Liver (tissue), 9 donors: Measurements from ENCODE around the gene CYP2A7. TPM values are rescaled to one million over a fixed set of nuclear protein-coding genes. Genes with fewer than 3 reads are reported as not detected.
A peak's percentile ranks its signal among the peaks of the same experiment; 100 is the strongest.
"Not testable (repeated sequence)": the region's sequence is repeated elsewhere in the genome, so short reads cannot be mapped to it uniquely, and the experiment has no call there.

Experiments
- DNase-seq: peaks from one replicate; pipeline ENCODE4 v3.0.0-alpha.2; 2017; ENCODE audit warnings: low spot score
- H3K27ac ChIP-seq, 2 donors: one replicate each; pipeline ENCODE4 v1.7.0; 2013; ENCODE audit warnings: inconsistent platforms in 2 of 2, low read length in 2 of 2, control low read depth in 1 of 2, low read depth in 1 of 2, mild to moderate bottlenecking in 1 of 2
- H3K27me3 ChIP-seq, 4 donors: one replicate each; pipeline versions ENCODE4 v1.6.1 to v1.7.0; 2013; ENCODE audit warnings: low read length in 3 of 4, inconsistent platforms in 1 of 4, mild to moderate bottlenecking in 1 of 4, moderate library complexity in 1 of 4; ENCODE audit not compliant: control insufficient read depth in 4 of 4, insufficient read depth in 4 of 4
- H3K36me3 ChIP-seq, 4 donors: one replicate each; pipeline versions ENCODE4 v1.6.1 to v1.7.0; 2013; ENCODE audit warnings: low read length in 3 of 4, mild to moderate bottlenecking in 3 of 4, low read depth in 1 of 4, moderate library complexity in 1 of 4; ENCODE audit not compliant: control insufficient read depth in 4 of 4, insufficient read depth in 3 of 4
- H3K4me1 ChIP-seq, 4 donors: one replicate each; pipeline versions ENCODE4 v1.6.1 to v1.7.0; 2013; ENCODE audit warnings: low read length in 3 of 4, mild to moderate bottlenecking in 3 of 4, moderate library complexity in 1 of 4; ENCODE audit not compliant: control insufficient read depth in 4 of 4, insufficient read depth in 4 of 4
- H3K4me3 ChIP-seq, 3 donors: one replicate each; pipeline versions ENCODE4 v1.6.1 to v1.7.0; 2013; ENCODE audit warnings: low read length in 3 of 3, control low read depth in 1 of 3, low read depth in 1 of 3, mild to moderate bottlenecking in 1 of 3
- H3K9ac ChIP-seq, 2 donors: one replicate each; pipeline ENCODE4 v1.7.0; 2013; ENCODE audit warnings: low read length in 2 of 2, mild to moderate bottlenecking in 2 of 2, moderate library complexity in 2 of 2, control low read depth in 1 of 2, low read depth in 1 of 2
- H3K9me3 ChIP-seq, 4 donors: one replicate each; pipeline versions ENCODE4 v1.6.1 to v1.7.0; 2013; ENCODE audit warnings: low read length in 3 of 4; ENCODE audit not compliant: control insufficient read depth in 4 of 4
- EGR1 ChIP-seq, 2 donors: IDR thresholded peaks; 2 replicates each; pipeline ENCODE4 v1.6.1; 2016 to 2018; ENCODE audit warnings: antibody characterized with exemption in 2 of 2, low read depth in 2 of 2
- FOXA1 ChIP-seq: IDR thresholded peaks from 2 replicates; pipeline ENCODE4 v1.6.1; 2016; ENCODE audit warnings: antibody characterized with exemption
- FOXA2 ChIP-seq: IDR thresholded peaks from 2 replicates; pipeline ENCODE4 v1.6.1; 2016; ENCODE audit warnings: antibody characterized with exemption
- GABPA ChIP-seq, 2 donors: IDR thresholded peaks in 1 of 2; conservative IDR thresholded peaks in 1 of 2; 2 replicates each; pipeline ENCODE4 v1.6.1; 2016; ENCODE audit warnings: antibody characterized with exemption in 2 of 2, mild to moderate bottlenecking in 1 of 2, moderate library complexity in 1 of 2
- HNF4A ChIP-seq, 2 donors: conservative IDR thresholded peaks; 2 replicates each; pipeline ENCODE4 v1.6.1; 2016; ENCODE audit warnings: antibody characterized with exemption in 2 of 2, mild to moderate bottlenecking in 2 of 2
- HNF4G ChIP-seq: IDR thresholded peaks from 2 replicates; pipeline ENCODE4 v1.6.1; 2016; ENCODE audit warnings: antibody characterized with exemption
- JUND ChIP-seq, 2 donors: IDR thresholded peaks; 2 replicates each; pipeline ENCODE4 v1.6.1; 2016; ENCODE audit warnings: antibody characterized with exemption in 2 of 2
- NR2F2 ChIP-seq: IDR thresholded peaks from 2 replicates; pipeline ENCODE4 v1.6.1; 2016; ENCODE audit warnings: antibody characterized with exemption
- RAD21 ChIP-seq, 2 donors: IDR thresholded peaks; 2 replicates each; pipeline ENCODE4 v1.6.1; 2016; ENCODE audit warnings: antibody characterized with exemption in 2 of 2, mild to moderate bottlenecking in 2 of 2
- RXRA ChIP-seq, 2 donors: IDR thresholded peaks; 2 replicates each; pipeline ENCODE4 v1.6.1; 2017 to 2018; ENCODE audit warnings: antibody characterized with exemption in 2 of 2, mild to moderate bottlenecking in 1 of 2
- SP1 ChIP-seq: IDR thresholded peaks from 2 replicates; pipeline ENCODE4 v1.6.1; 2018; ENCODE audit warnings: antibody characterized with exemption, mild to moderate bottlenecking
- TAF1 ChIP-seq: conservative IDR thresholded peaks from 2 replicates; pipeline ENCODE4 v1.6.1; 2016; ENCODE audit warnings: antibody characterized with exemption, mild to moderate bottlenecking
- YY1 ChIP-seq: IDR thresholded peaks from 2 replicates; pipeline ENCODE4 v1.6.1; 2016; ENCODE audit warnings: antibody characterized with exemption, mild to moderate bottlenecking
- WGBS: extraction: QIAGEN DNeasy Blood & Tissue Kit; methylation state at CpG from one replicate; pipeline ENCODE4 v1.1.7; 2013; 5-methylcytosine and 5-hydroxymethylcytosine counted together
- polyA plus RNA-seq, 2 donors: library from polyadenylated mRNA; stranded (reverse) in 1 of 2; unstranded in 1 of 2; fragments of 200-250 nt in 1 of 2; fragments of >200 nt in 1 of 2; fragmentation: Nextera tagmentation in 1 of 2; extraction: Ambion mirVana in 1 of 2; gene quantifications; one replicate each; pipeline versions ENCODE4 v1.2.1 to v1.2.3, GENCODE V29; 2013 to 2015
- total RNA-seq, 2 donors: library from RNA; depleted of rRNA; stranded (reverse); fragments of >200 nt; gene quantifications; one replicate each; pipeline ENCODE4 v1.2.3, GENCODE V29; 2014
- TF ChIP-seq, protein P1 (sequence below): IDR thresholded peaks from 2 replicates; pipeline ENCODE4 v1.6.1; 2016; ENCODE audit warnings: antibody characterized with exemption
- TF ChIP-seq, protein P2 (sequence below): IDR thresholded peaks from 2 replicates; pipeline ENCODE4 v1.6.1; 2016; ENCODE audit warnings: antibody characterized with exemption, mild to moderate bottlenecking
- TF ChIP-seq, protein P3 (sequence below): IDR thresholded peaks from 2 replicates; pipeline ENCODE4 v1.6.1; 2016; ENCODE audit warnings: antibody characterized with exemption
- TF ChIP-seq, protein P4 (sequence below): fragments of 150-350 bp; IDR thresholded peaks from 2 replicates; pipeline ENCODE4 v1.5.1; 2017; ENCODE audit warnings: improper control_type of control experiment, low read depth, low read length; ENCODE audit not compliant: missing input control
- TF ChIP-seq, protein P5 (sequence below): IDR thresholded peaks from 2 replicates; pipeline ENCODE4 v1.6.1; 2016; ENCODE audit warnings: antibody characterized with exemption
- donor health status: healthy.
- donor health status: healthy.
- donor health status: healthy.
- donor health status: healthy.
- donor health status: healthy.

CYP2A7 gene
- total and polyA plus RNA-seq, 4 donors: 3.3 to 57.9 (median 7.4) TPM; not detected in 1

DNA sequence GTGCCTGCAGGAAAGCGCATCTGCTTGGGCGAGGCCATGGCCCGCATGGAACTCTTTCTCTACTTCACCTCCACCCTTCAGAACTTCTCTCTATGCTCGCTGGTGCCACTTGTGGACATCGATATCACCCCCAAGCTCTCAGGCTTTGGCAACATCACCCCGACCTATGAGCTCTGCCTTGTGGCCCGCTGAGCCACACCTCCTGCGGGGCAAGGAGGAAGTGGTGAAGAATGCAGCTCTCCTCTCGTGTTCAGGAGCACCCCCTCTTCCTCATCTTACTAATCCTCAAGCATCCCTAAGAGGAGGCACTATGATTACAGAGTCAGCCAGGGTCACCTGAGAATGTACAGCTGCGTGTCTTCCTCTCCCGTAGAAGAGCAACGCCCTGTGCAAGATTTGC lies 17.9 kb upstream of the CYP2A7 start:
- H3K4me1 ChIP-seq: peaks cover 0 to 12% (median 7%) of the 10 kb centered on the region in 4 donors
- DNase-seq, H3K27ac ChIP-seq, H3K36me3 ChIP-seq, H3K9me3 ChIP-seq, H3K9ac ChIP-seq, H3K27me3 ChIP-seq, H3K4me3 ChIP-seq: not testable (repeated sequence)
- 84% methylated on average over 12 of the region's 12 CpGs for WGBS

DNA sequence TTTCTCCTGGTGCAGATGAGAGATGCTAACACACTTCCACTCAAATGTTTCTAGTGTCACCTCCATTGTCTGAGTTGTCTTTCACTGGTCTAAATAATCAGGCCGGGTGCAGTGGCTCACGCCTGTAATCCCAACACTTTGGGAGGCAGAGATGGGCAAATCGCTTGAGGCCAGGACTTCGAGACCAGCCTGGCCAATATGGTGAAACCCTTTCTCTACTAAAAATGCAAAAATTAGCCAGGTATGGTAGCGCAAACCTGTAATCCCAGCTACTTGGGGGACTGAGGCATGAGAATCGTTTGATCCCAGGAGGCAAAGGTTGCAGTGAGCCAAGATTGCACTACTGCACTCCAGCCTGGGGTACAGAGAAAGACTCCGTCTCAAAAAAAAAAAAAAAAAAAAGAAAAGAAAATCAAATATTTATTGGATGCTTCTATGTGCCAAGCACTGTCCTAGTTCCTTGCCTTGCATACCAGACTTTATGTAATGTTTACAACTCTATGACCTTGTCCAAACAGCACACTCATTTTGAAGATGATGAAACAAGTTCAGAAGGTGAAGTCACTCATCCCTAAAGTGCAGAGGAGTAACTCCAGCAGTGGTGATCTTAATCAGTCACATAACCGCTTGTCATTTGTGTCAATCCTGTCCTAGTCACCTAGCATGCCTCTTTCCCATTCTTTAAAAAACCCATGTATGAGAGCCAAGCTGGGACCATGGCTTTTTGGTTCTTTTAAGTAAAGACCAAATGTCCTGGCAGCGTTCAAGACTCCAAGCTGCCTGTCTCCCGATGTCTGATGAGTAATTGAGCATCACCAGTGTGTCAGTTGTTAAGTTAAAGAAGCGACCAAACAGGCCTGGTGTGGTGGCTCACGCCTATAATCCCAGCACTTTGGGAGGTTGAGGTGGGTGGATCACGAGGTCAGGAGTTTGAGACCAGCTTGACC lies 15.1 kb upstream of the CYP2A7 start:
- H3K4me3 ChIP-seq, H3K36me3 ChIP-seq, H3K9me3 ChIP-seq, H3K27me3 ChIP-seq, H3K9ac ChIP-seq, DNase-seq: not testable (repeated sequence)
- peaks cover 0 to 12% (median 7%) of the 10 kb centered on the region in 4 donors for H3K4me1 ChIP-seq
- 75% methylated on average over 13 of the region's 13 CpGs for WGBS
- TF ChIP-seq RXRA (IDR thresholded peaks at IDR 0.05) (peak; percentile 92 to 93), HNF4G (peak; percentile 67), RAD21 (IDR thresholded peaks at IDR 0.05) (peak; percentile 24 to 59), FOXA2 (peak; percentile 32), YY1 (peak; percentile 36), JUND (IDR thresholded peaks at IDR 0.05) (peak; percentile 80 to 81), HNF4A (conservative IDR thresholded peaks at IDR 0.05) (peak; percentile 85 to 87), SP1 (peak; percentile 82), NR2F2 (peak; percentile 38)
- TF ChIP-seq, protein P1, sequence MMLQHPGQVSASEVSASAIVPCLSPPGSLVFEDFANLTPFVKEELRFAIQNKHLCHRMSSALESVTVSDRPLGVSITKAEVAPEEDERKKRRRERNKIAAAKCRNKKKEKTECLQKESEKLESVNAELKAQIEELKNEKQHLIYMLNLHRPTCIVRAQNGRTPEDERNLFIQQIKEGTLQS: peak; percentile 86
- peak overlapping the region; percentile 66 to 67 for H3K27ac ChIP-seq

DNA sequence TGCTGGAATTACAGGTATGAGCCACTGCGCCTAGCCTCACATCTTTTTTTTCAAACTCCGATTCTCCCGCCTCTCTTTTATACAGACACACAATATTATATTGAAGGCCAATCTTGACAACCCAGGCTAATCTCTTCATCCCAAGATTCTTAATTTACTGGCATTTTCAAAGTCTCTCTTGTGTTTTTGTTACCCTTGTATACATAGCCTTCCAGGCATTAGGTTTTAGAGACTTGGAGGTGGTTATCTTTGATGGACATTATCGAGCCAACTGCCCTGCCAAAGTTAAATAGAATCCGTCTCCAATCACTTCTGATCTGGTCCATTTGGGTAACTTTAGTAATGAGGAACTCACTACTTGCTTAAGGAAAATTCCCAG lies 14.4 kb upstream of the CYP2A7 start:
- peaks cover 0 to 12% (median 7%) of the 10 kb centered on the region in 4 donors for H3K4me1 ChIP-seq
- no peak overlapping the region for H3K9ac ChIP-seq
- no peak for DNase-seq
- no peaks in the 10 kb centered on the region for H3K36me3 ChIP-seq
- TF ChIP-seq TAF1 (no peak), RXRA (IDR thresholded peaks at IDR 0.05) (no peak), JUND (IDR thresholded peaks at IDR 0.05) (no peak), HNF4G (no peak), YY1 (no peak), FOXA2 (no peak), SP1 (no peak), HNF4A (conservative IDR thresholded peaks at IDR 0.05) (no peak), FOXA1 (no peak), EGR1 (IDR thresholded peaks at IDR 0.05; ENCODE audit: low read depth in 2 of 2) (no peak), GABPA (IDR thresholded peaks at IDR 0.05 in 1 of 2, conservative IDR thresholded peaks at IDR 0.05 in 1 of 2) (no peak), NR2F2 (no peak), RAD21 (IDR thresholded peaks at IDR 0.05) (no peak)
- TF ChIP-seq, protein P2, sequence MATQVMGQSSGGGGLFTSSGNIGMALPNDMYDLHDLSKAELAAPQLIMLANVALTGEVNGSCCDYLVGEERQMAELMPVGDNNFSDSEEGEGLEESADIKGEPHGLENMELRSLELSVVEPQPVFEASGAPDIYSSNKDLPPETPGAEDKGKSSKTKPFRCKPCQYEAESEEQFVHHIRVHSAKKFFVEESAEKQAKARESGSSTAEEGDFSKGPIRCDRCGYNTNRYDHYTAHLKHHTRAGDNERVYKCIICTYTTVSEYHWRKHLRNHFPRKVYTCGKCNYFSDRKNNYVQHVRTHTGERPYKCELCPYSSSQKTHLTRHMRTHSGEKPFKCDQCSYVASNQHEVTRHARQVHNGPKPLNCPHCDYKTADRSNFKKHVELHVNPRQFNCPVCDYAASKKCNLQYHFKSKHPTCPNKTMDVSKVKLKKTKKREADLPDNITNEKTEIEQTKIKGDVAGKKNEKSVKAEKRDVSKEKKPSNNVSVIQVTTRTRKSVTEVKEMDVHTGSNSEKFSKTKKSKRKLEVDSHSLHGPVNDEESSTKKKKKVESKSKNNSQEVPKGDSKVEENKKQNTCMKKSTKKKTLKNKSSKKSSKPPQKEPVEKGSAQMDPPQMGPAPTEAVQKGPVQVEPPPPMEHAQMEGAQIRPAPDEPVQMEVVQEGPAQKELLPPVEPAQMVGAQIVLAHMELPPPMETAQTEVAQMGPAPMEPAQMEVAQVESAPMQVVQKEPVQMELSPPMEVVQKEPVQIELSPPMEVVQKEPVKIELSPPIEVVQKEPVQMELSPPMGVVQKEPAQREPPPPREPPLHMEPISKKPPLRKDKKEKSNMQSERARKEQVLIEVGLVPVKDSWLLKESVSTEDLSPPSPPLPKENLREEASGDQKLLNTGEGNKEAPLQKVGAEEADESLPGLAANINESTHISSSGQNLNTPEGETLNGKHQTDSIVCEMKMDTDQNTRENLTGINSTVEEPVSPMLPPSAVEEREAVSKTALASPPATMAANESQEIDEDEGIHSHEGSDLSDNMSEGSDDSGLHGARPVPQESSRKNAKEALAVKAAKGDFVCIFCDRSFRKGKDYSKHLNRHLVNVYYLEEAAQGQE: no peak
- TF ChIP-seq, protein P3, sequence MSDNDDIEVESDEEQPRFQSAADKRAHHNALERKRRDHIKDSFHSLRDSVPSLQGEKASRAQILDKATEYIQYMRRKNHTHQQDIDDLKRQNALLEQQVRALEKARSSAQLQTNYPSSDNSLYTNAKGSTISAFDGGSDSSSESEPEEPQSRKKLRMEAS: no peak
- TF ChIP-seq, protein P1: no peak
- TF ChIP-seq, protein P4, sequence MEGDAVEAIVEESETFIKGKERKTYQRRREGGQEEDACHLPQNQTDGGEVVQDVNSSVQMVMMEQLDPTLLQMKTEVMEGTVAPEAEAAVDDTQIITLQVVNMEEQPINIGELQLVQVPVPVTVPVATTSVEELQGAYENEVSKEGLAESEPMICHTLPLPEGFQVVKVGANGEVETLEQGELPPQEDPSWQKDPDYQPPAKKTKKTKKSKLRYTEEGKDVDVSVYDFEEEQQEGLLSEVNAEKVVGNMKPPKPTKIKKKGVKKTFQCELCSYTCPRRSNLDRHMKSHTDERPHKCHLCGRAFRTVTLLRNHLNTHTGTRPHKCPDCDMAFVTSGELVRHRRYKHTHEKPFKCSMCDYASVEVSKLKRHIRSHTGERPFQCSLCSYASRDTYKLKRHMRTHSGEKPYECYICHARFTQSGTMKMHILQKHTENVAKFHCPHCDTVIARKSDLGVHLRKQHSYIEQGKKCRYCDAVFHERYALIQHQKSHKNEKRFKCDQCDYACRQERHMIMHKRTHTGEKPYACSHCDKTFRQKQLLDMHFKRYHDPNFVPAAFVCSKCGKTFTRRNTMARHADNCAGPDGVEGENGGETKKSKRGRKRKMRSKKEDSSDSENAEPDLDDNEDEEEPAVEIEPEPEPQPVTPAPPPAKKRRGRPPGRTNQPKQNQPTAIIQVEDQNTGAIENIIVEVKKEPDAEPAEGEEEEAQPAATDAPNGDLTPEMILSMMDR: no peak
- TF ChIP-seq, protein P5, sequence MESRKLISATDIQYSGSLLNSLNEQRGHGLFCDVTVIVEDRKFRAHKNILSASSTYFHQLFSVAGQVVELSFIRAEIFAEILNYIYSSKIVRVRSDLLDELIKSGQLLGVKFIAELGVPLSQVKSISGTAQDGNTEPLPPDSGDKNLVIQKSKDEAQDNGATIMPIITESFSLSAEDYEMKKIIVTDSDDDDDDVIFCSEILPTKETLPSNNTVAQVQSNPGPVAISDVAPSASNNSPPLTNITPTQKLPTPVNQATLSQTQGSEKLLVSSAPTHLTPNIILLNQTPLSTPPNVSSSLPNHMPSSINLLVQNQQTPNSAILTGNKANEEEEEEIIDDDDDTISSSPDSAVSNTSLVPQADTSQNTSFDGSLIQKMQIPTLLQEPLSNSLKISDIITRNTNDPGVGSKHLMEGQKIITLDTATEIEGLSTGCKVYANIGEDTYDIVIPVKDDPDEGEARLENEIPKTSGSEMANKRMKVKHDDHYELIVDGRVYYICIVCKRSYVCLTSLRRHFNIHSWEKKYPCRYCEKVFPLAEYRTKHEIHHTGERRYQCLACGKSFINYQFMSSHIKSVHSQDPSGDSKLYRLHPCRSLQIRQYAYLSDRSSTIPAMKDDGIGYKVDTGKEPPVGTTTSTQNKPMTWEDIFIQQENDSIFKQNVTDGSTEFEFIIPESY: no peak
- H3K4me3 ChIP-seq: no peak overlapping the region
- peak overlapping the region in 1 of 2 donors; percentile 34 for H3K27ac ChIP-seq
- no peaks in the 10 kb centered on the region for H3K27me3 ChIP-seq
- no peaks in the 10 kb centered on the region for H3K9me3 ChIP-seq
- WGBS: 92% methylated on average over 5 of the region's 5 CpGs
